ENCODE data around the gene RIC1.

The RIC1 gene

DNA sequence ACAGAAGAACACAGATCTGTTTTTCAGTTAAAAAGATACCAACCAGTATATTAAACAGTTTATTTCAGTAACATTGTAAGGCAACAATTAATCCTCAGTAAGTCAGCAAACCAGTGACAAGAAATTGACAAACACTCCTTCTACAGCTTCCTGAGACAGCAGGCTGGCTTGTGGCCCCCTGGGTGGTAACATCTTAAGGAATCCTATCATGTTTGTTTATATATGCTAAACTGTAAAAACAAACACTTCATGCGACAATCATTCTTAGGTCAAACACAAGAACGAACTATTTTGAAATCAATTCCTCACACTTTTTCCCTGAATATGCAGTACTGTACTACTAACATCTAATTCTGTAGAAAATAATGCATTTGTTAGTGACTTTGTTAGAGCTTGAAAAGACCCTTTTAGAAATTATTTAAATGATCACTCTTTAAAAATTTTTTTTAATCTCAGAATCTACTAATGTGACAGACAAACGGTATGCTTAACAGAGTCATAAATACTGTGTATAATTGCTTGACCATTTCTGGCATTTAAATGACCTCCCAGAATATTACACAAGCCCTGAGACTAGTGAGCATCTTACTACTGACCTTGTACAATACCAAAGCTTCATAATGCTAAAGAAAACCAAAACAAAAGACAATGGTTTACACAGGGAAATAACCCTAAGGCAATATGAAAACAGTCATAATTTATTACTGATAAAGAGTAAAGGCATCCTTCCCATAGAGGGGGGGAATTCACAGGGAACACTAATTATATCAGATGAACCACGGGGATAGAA lies 155.8 kb downstream of the RIC1 start:
- TF ChIP-seq, protein P1, sequence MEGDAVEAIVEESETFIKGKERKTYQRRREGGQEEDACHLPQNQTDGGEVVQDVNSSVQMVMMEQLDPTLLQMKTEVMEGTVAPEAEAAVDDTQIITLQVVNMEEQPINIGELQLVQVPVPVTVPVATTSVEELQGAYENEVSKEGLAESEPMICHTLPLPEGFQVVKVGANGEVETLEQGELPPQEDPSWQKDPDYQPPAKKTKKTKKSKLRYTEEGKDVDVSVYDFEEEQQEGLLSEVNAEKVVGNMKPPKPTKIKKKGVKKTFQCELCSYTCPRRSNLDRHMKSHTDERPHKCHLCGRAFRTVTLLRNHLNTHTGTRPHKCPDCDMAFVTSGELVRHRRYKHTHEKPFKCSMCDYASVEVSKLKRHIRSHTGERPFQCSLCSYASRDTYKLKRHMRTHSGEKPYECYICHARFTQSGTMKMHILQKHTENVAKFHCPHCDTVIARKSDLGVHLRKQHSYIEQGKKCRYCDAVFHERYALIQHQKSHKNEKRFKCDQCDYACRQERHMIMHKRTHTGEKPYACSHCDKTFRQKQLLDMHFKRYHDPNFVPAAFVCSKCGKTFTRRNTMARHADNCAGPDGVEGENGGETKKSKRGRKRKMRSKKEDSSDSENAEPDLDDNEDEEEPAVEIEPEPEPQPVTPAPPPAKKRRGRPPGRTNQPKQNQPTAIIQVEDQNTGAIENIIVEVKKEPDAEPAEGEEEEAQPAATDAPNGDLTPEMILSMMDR (IDR thresholded peaks at IDR 0.05; ENCODE audit: extremely low read depth, missing control alignments) = no peak
- DNase-seq (ENCODE audit: low spot score) = no peak

DNA sequence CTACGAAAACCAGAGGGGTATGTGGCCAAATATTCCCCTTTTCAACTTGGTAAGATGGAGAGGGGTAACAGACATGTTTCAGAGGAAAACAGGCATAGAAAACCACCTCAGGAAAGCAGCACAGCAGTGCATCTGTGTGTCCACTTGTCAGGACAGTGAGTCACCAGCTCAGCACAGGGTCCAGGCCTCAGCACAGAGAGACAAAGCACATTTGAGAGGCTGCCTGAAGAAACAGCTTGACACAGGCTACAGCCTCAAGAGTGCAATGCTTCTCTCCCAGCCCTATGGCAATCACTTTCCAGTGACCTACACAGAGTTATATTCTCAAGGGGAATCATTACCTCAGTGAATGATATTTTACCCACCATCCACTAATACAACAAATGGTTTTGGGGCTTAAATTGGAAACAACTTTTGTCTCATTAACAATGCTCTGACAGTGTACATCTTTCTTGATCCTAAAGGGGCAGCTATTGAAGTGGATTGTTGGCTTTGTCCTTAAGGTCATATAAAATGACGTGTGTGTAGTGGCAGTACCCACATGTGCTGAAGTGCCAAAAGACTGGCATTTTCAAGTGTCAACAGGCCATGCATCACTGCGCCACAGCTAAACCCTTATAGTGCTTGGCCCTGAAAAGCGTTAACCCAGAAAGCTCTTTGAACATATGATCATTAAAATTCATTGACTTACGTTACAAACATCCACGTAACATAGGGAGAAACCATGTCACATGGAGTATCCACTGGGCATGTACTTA lies 157.6 kb downstream of the RIC1 start:
- TF ChIP-seq, protein P1 (IDR thresholded peaks at IDR 0.05; ENCODE audit: extremely low read depth, missing control alignments) = no peak
- no peak for DNase-seq (ENCODE audit: low spot score)

DNA sequence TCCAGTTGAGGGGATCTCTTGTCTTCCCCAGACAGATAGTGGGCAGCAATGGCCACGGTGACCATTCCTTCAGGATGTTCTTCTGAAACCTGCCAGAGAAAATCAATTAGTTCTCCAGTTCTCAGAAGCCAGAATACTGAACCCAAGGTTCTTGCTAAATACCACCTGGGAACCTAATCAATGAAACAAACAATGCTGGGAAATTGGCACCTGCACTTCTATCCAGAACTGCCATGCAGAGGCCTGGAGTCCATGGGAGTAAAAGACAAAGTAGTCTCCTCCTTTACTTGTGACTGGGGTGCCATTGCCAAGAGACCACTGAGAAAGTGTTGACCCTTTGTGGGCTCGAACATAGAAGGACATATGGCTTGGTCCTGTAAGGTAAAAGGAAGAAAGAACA lies 158.3 kb downstream of the RIC1 start:
- TF ChIP-seq, protein P1 (IDR thresholded peaks at IDR 0.05; ENCODE audit: extremely low read depth, missing control alignments) = no peak
- DNase-seq (ENCODE audit: low spot score) = no peak

DNA sequence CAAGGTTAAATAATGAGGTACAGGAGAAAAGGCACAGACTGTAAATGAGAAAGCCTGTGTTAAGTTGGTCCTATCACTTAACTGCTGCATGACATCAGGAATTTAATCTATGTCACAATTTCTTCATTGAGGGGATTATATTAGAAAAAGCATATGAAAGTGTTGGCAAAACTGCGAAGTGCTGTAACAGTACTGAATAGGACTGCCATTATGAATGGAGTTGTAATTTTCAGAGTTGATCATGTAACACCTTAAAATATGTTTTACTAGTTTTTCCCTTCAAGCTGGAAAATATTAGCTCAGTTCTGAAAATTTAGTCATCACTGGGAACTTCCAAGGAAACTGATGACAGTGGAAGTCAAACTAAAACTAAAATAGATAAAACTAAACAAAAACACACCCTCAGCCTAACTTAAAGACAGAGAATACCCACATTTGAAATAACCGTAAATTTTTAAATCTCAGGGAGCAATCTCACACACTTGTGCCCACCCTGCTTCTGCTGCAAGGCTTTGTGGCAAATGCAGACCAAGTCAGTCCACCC lies 158.9 kb downstream of the RIC1 start:
- no peak for DNase-seq (ENCODE audit: low spot score)

DNA sequence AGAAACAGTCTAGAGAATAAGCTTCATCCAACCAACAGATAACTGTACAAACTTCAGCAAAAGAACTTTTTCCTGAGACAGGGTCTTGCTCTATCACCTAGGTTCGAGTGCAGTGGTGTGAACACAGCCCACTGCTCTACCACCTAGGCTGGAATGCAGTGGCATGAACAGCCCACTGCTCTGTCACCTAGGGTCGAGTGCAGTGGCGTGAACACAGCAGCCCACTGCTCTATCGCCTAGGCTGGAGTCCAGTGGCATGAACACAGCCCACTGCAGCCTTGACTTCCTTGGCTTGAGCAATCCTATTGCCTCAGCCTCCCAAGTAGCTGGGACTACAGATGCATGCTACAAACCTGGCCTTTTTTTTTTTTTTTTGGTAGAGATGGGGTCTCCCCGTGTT lies 160.6 kb downstream of the RIC1 start:
- TF ChIP-seq, protein P1 (IDR thresholded peaks at IDR 0.05; ENCODE audit: extremely low read depth, missing control alignments) = no peak
- no peak for DNase-seq (ENCODE audit: low spot score)

More for the DNA sequence above, 158.9 kb downstream of the RIC1 start:
- TF ChIP-seq, protein P1 (IDR thresholded peaks at IDR 0.05; ENCODE audit: extremely low read depth, missing control alignments) = no peak

DNA sequence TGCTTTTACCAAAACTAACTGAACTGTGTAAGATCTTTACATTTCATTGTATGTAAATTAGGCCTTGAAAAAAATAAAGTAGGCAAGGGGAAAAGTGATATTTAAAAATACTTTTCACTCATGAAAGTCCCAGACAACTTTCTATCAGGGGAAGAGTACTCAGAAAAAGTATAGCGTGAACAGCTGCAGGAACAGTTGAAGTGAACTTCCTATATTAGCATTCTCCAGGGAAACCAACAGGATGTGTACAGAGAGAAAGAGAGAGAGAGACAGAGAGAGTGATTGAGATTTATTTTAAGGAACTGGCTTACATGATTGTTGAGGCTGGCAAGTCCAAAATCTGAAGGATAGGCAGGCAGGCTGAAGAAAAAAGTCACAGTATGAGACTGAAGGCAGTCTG lies 162.0 kb downstream of the RIC1 start:
- no peak for DNase-seq (ENCODE audit: low spot score)
- TF ChIP-seq, protein P1 (IDR thresholded peaks at IDR 0.05; ENCODE audit: extremely low read depth, missing control alignments) = no peak

DNA sequence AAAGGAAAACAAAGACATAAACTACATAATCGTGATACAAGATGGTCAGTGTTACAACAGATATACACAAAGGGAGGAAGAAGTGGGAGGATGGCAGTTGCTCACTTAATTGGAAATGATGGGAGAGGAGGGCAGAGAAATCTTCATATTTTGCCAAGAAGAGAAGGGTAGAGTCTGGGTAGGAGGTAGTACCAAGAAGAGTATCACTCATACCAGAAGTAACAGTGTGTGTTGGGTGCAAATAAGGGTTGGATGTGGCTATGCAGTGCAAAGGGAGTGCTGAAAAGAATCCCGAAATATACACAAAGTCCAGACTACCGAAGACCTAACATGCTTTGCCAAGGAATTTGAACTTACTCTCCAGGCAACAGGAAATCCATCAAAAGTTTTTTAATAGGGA lies 163.0 kb downstream of the RIC1 start:
- TF ChIP-seq, protein P1 (IDR thresholded peaks at IDR 0.05; ENCODE audit: extremely low read depth, missing control alignments) = no peak
- no peak for DNase-seq (ENCODE audit: low spot score)

Data from GM20000 (cell line).